K562 (cell line): ENCODE data around the gene PARD6B. TPM values are rescaled to one million over a fixed set of nuclear protein-coding genes. Genes with fewer than 3 reads are reported as not detected.

Source experiments
- ASH1L ChIP-seq: fragments of 450-650 bp; IDR thresholded peaks from 2 replicates; pipeline ENCODE4 v1.6.1; 2018; ENCODE audit warnings: borderline replicate concordance, mild to moderate bottlenecking, low read depth; ENCODE audit not compliant: partially characterized antibody
- CEBPG ChIP-seq, 3 experiments: fragments of 200-800 bp in 1 of 3; sonication (Bioruptor generic) in 1 of 3; sonication (generic) in 1 of 3; formaldehyde crosslinking in 1 of 3; IDR thresholded peaks in 2 of 3; conservative IDR thresholded peaks in 1 of 3; 2 replicates each; pipeline versions ENCODE4 v1.6.1 to v1.8.0; 2016 to 2022; ENCODE audit warnings: missing compliant biosample characterization in 2 of 3, missing genetic modification characterization in 2 of 3, mild to moderate bottlenecking in 1 of 3, missing genetic modification reagents in 1 of 3
- CREB3L1 ChIP-seq: fragments of 450-650 bp; IDR thresholded peaks from 2 replicates; pipeline ENCODE4 v1.6.1; 2014; ENCODE audit warnings: low read depth, mild to moderate bottlenecking, moderate library complexity, borderline replicate concordance
- ELF2 ChIP-seq: fragments of 250-450 bp; sonication (Bioruptor Pico); IDR thresholded peaks from 2 replicates; pipeline ENCODE4 v1.5.0; 2021; ENCODE audit warnings: mild to moderate bottlenecking
- FUS ChIP-seq: fragments of 200-400 bp; formaldehyde crosslinking; optimal IDR thresholded peaks from 2 replicates; pipeline ENCODE3; 2017; ENCODE audit warnings: low read depth, low read length
- HMGN3 ChIP-seq: IDR thresholded peaks from 2 replicates; pipeline ENCODE4 v1.6.1; 2011; ENCODE audit warnings: borderline replicate concordance, low read depth, mild to moderate bottlenecking, mixed read lengths, low read length; ENCODE audit not compliant: insufficient read length; ENCODE audit errors: extremely low read depth
- MYNN ChIP-seq, 2 experiments: sonication (generic); formaldehyde crosslinking in 1 of 2; IDR thresholded peaks; 2 replicates each; pipeline versions ENCODE4 v1.5.0 to v1.6.1; 2016 to 2020; ENCODE audit warnings: antibody characterized with exemption in 1 of 2, missing genetic modification reagents in 1 of 2
- NEUROD1 ChIP-seq: fragments of 150-350 bp; IDR thresholded peaks from 2 replicates; pipeline ENCODE4 v1.6.1; 2014; ENCODE audit warnings: borderline replicate concordance, low read length, low read depth; ENCODE audit not compliant: partially characterized antibody
- NR2C2 ChIP-seq, 2 experiments: fragments of 200-800 bp in 1 of 2; sonication (Bioruptor generic) in 1 of 2; sonication (generic) in 1 of 2; formaldehyde crosslinking in 1 of 2; IDR thresholded peaks; 2 replicates each; pipeline versions ENCODE4 v1.6.1 to v1.8.0; 2016 to 2022; ENCODE audit warnings: mild to moderate bottlenecking in 1 of 2, missing compliant biosample characterization in 1 of 2, missing genetic modification characterization in 1 of 2, missing genetic modification reagents in 1 of 2
- NR3C1 ChIP-seq: sonication (generic); formaldehyde crosslinking; IDR thresholded peaks from 2 replicates; pipeline ENCODE4 v1.8.1; 2022; ENCODE audit warnings: missing genetic modification reagents
- PRMT5 ChIP-seq: sonication (generic); formaldehyde crosslinking; IDR thresholded peaks from 2 replicates; pipeline ENCODE4 v1.5.0; 2020; ENCODE audit warnings: missing genetic modification reagents
- PTTG1 ChIP-seq: fragments of 450-650 bp; IDR thresholded peaks from 2 replicates; pipeline ENCODE4 v1.6.1; 2016; ENCODE audit warnings: low read depth, mild to moderate bottlenecking, missing genetic modification characterization, missing compliant biosample characterization
- SREBF1 ChIP-seq: fragments of 150-350 bp; IDR thresholded peaks from 2 replicates; pipeline ENCODE4 v1.6.1; 2014; ENCODE audit warnings: antibody characterized with exemption, low read depth, low read length, borderline replicate concordance
- TBP ChIP-seq: optimal IDR thresholded peaks from 2 replicates; pipeline ENCODE3; 2011; ENCODE audit warnings: low read depth, low read length, improper control_type of control experiment
- ZBTB11 ChIP-seq, 3 experiments: fragments of 200-800 bp in 1 of 3; fragments of 250-450 bp in 1 of 3; fragments of 450-650 bp in 1 of 3; sonication (Bioruptor Pico) in 1 of 3; sonication (Bioruptor generic) in 1 of 3; formaldehyde crosslinking in 1 of 3; IDR thresholded peaks; 2 replicates each; pipeline versions ENCODE4 v1.6.1 to v1.8.0; 2016 to 2022; ENCODE audit warnings: mild to moderate bottlenecking in 2 of 3, missing genetic modification characterization in 2 of 3, missing compliant biosample characterization in 1 of 3, moderate library complexity in 1 of 3
- ZBTB17 ChIP-seq: fragments of 450-650 bp; formaldehyde crosslinking; IDR thresholded peaks from 2 replicates; pipeline ENCODE4 v1.4.0; 2020; ENCODE audit warnings: mild to moderate bottlenecking
- ZKSCAN1 ChIP-seq: fragments of 150-350 bp; IDR thresholded peaks from 2 replicates; pipeline ENCODE4 v1.6.1; 2016; ENCODE audit warnings: low read depth, low read length
- polyA plus RNA-seq, 8 experiments: library from polyadenylated mRNA; depleted of rRNA in 4 of 8; stranded (reverse) in 5 of 8; unstranded in 3 of 8; fragments of >200 nt; fragmentation: Nextera tagmentation in 2 of 8; fragmentation: Illumina TruSeq in 1 of 8; extraction: Ambion mirVana in 2 of 8; extraction: Trizol in 1 of 8; gene quantifications; 2 replicates each; pipeline versions ENCODE4 v1.2.1 to v1.2.3, GENCODE V29; 2011 to 2014; ENCODE audit warnings: inconsistent platforms in 1 of 8, missing spikeins in 1 of 8
- total RNA-seq, 7 experiments: library from RNA; depleted of rRNA in 6 of 7; stranded (reverse); fragments of >200 nt in 6 of 7; fragmentation: Illumina TruSeq in 2 of 7; extraction: Trizol in 2 of 7; gene quantifications; 2 replicates each; pipeline versions ENCODE4 v1.2.1 to v1.2.3, GENCODE V29; 2011 to 2021; ENCODE audit warnings: low replicate concordance in 1 of 7

PARD6B gene
- total and polyA plus RNA-seq, 9 of the 15 experiments (the other 6 are each of a cell fraction or from before 2014, with no cell fraction given): 1.7 to 12.3 (median 5.5) TPM

- TF ChIP-seq NR2C2 (CRISPR knock-in tag; IDR thresholded peaks at IDR 0.05): no peak
- TF ChIP-seq NR2C2 (tag; IDR thresholded peaks at IDR 0.05): peak; percentile 61; the same call in 1 of the 2 replicates
- TF ChIP-seq ELF2: 0 out of 2 replicates have a peak, but pooled peaks have one; percentile 9
- peak; percentile 30; the same call in 1 of the 2 replicates for TF ChIP-seq ZBTB17
- TF ChIP-seq NEUROD1: peak; percentile 17
- TF ChIP-seq HMGN3: peak; percentile 95
- peak; percentile 78 for TF ChIP-seq TBP
- peak; percentile 47; the same call in 1 of the 2 replicates for TF ChIP-seq ZKSCAN1
- TF ChIP-seq ZBTB11 (CRISPR knock-in tag; IDR thresholded peaks at IDR 0.05): peak; percentile 62 to 98 (median 96); a peak in 5 of 6 replicates
- TF ChIP-seq SREBF1: 0 out of 2 replicates have a peak, but pooled peaks have one; percentile 31
- no peak for TF ChIP-seq PTTG1 (tag)
- peak; percentile 29 for TF ChIP-seq ASH1L
- peak; percentile 92 for TF ChIP-seq CEBPG (CRISPR knock-in tag; IDR thresholded peaks at IDR 0.05)
- TF ChIP-seq CEBPG (tag; conservative IDR thresholded peaks at IDR 0.05 in 1 of 2, IDR thresholded peaks at IDR 0.05 in 1 of 2): peak; percentile 70 to 82
- peak; percentile 34; the same call in 1 of the 2 replicates for TF ChIP-seq CREB3L1
- no peak for TF ChIP-seq PRMT5
- TF ChIP-seq NR3C1 (CRISPR knock-in tag): no peak
- peak; percentile 60 for TF ChIP-seq FUS
- TF ChIP-seq MYNN (IDR thresholded peaks at IDR 0.05): 0 out of 2 replicates have a peak, but pooled peaks have one; percentile 40
- no peak for TF ChIP-seq MYNN (CRISPR knock-in tag; IDR thresholded peaks at IDR 0.05)
These were observed at the start of gene PARD6B (continued) for GRCh38 chr20:50731055-50731929.
